K562 (cell line): Measurements from ENCODE around the gene DIAPH1. TPM values are rescaled to one million over a fixed set of nuclear protein-coding genes. Genes with fewer than 3 reads are reported as not detected.
A peak's percentile ranks its signal among the peaks of the same experiment; 100 is the strongest.

Experiments
- ESRRB ChIP-seq: fragments of 250-450 bp; sonication (Bioruptor Pico); IDR thresholded peaks from 2 replicates; pipeline ENCODE4 v1.5.0; 2020; ENCODE audit warnings: mild to moderate bottlenecking, moderate library complexity, borderline replicate concordance
- EZH2 ChIP-seq: IDR thresholded peaks from 2 replicates; pipeline ENCODE4 v1.6.1; 2012; ENCODE audit warnings: low read depth, mild to moderate bottlenecking, inconsistent platforms, low read length, borderline replicate concordance
- FUS ChIP-seq: fragments of 200-400 bp; formaldehyde crosslinking; optimal IDR thresholded peaks from 2 replicates; pipeline ENCODE3; 2017; ENCODE audit warnings: low read depth, low read length
- HLTF ChIP-seq: fragments of 450-650 bp; IDR thresholded peaks from 2 replicates; pipeline ENCODE4 v1.6.1; 2016
- KLF13 ChIP-seq: fragments of 450-650 bp; IDR thresholded peaks from 2 replicates; pipeline ENCODE4 v1.6.1; 2016; ENCODE audit warnings: missing genetic modification characterization, low read depth, mild to moderate bottlenecking, missing compliant biosample characterization, moderate library complexity, borderline replicate concordance
- MEIS2 ChIP-seq: fragments of 450-650 bp; IDR thresholded peaks from 2 replicates; pipeline ENCODE4 v1.6.1; 2014; ENCODE audit warnings: mild to moderate bottlenecking; ENCODE audit not compliant: partially characterized antibody
- NR2C1 ChIP-seq, 2 experiments: fragments of 450-650 bp; IDR thresholded peaks; 2 replicates each; pipeline ENCODE4 v1.6.1; 2017; ENCODE audit warnings: mild to moderate bottlenecking in 2 of 2, antibody characterized with exemption in 1 of 2, inconsistent platforms in 1 of 2, missing compliant biosample characterization in 1 of 2, missing genetic modification characterization in 1 of 2
- XRCC4 ChIP-seq: IDR thresholded peaks from one replicate; pipeline ENCODE4 v1.6.1; 2011; ENCODE audit not compliant: insufficient read depth, insufficient read length; ENCODE audit errors: extremely low read depth
- ZKSCAN1 ChIP-seq: fragments of 150-350 bp; IDR thresholded peaks from 2 replicates; pipeline ENCODE4 v1.6.1; 2016; ENCODE audit warnings: low read depth, low read length
- polyA plus RNA-seq, 8 experiments: library from polyadenylated mRNA; depleted of rRNA in 4 of 8; stranded (reverse) in 5 of 8; unstranded in 3 of 8; fragments of >200 nt; fragmentation: Nextera tagmentation in 2 of 8; fragmentation: Illumina TruSeq in 1 of 8; extraction: Ambion mirVana in 2 of 8; extraction: Trizol in 1 of 8; gene quantifications; 2 replicates each; pipeline versions ENCODE4 v1.2.1 to v1.2.3, GENCODE V29; 2011 to 2014; ENCODE audit warnings: inconsistent platforms in 1 of 8, missing spikeins in 1 of 8
- total RNA-seq, 7 experiments: library from RNA; depleted of rRNA in 6 of 7; stranded (reverse); fragments of >200 nt in 6 of 7; fragmentation: Illumina TruSeq in 2 of 7; extraction: Trizol in 2 of 7; gene quantifications; 2 replicates each; pipeline versions ENCODE4 v1.2.1 to v1.2.3, GENCODE V29; 2011 to 2021; ENCODE audit warnings: low replicate concordance in 1 of 7
- TF ChIP-seq, protein P1 (sequence below), 2 experiments: fragments of 450-650 bp; IDR thresholded peaks; 2 replicates each; pipeline ENCODE4 v1.6.1; 2018; ENCODE audit warnings: mild to moderate bottlenecking in 2 of 2, low read depth in 1 of 2; ENCODE audit not compliant: partially characterized antibody in 2 of 2
- TF ChIP-seq, protein P2 (sequence below): sonication (generic); formaldehyde crosslinking; IDR thresholded peaks from 2 replicates; pipeline ENCODE4 v1.8.0; 2022; ENCODE audit warnings: mild to moderate bottlenecking, missing genetic modification reagents, borderline replicate concordance
- TF ChIP-seq, protein P3 (sequence below), 3 experiments: IDR thresholded peaks in 2 of 3; conservative IDR thresholded peaks in 1 of 3; 2 replicates each; pipeline ENCODE4 v1.5.1; 2011 to 2012; ENCODE audit warnings: low read length in 3 of 3, mild to moderate bottlenecking in 3 of 3, control low read depth in 2 of 3, improper control_type of control experiment in 1 of 3, inconsistent platforms in 1 of 3, low read depth in 1 of 3, mixed read lengths in 1 of 3, moderate library complexity in 1 of 3; ENCODE audit not compliant: insufficient read depth in 2 of 3
- TF ChIP-seq, protein P4 (sequence below), 3 experiments: fragments of 200-800 bp in 1 of 3; fragments of 250-450 bp in 1 of 3; fragments of 450-650 bp in 1 of 3; sonication (Bioruptor Pico) in 1 of 3; sonication (Bioruptor generic) in 1 of 3; formaldehyde crosslinking in 1 of 3; IDR thresholded peaks; 2 replicates each; pipeline versions ENCODE4 v1.6.1 to v1.8.0; 2016 to 2022; ENCODE audit warnings: mild to moderate bottlenecking in 2 of 3, missing genetic modification characterization in 2 of 3, missing compliant biosample characterization in 1 of 3, moderate library complexity in 1 of 3

The DIAPH1 gene
- total and polyA plus RNA-seq, 9 of the 15 experiments (the other 6 are each of a cell fraction or from before 2014, with no cell fraction given) = 60.8 to 328 (median 97.8) TPM

DNA sequence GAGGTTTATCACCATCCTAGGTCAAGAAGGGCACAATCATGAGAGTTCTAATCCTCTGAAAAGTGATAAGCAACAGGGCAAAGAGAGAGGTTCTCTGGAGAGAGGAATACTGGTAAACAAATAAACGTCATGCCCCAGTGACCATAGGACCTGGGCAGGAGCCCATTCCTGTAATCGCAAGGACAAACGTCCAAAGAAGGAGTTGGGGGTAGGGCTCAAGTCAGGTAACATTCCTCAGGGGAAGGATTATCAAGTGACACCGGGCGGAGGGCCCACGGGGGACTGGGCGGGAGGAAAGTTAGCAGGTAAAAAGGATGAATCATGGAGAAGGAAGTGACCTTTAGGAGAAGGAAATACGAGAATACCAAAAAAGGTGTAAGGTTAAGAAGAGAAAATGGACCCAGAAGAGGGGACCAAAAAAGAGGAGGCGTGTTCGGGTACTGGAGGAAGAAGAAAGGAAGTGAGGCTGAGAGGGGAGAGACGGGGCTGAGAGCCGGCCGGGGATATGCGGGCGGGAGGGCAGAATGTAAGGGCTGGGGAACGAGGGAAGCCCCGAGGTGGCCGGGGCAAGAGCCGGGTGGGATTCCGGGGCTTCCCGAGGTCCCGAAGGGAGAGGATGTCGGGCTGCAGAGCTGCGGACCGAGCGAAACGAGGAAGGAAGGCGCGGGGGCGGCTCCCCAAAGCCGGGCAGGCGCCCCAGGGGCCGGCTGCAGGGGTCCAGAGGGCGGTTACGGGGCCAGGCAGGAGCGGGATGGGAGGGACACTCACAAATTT, 583 bp downstream of the DIAPH1 start (continued):
- TF ChIP-seq, protein P1, sequence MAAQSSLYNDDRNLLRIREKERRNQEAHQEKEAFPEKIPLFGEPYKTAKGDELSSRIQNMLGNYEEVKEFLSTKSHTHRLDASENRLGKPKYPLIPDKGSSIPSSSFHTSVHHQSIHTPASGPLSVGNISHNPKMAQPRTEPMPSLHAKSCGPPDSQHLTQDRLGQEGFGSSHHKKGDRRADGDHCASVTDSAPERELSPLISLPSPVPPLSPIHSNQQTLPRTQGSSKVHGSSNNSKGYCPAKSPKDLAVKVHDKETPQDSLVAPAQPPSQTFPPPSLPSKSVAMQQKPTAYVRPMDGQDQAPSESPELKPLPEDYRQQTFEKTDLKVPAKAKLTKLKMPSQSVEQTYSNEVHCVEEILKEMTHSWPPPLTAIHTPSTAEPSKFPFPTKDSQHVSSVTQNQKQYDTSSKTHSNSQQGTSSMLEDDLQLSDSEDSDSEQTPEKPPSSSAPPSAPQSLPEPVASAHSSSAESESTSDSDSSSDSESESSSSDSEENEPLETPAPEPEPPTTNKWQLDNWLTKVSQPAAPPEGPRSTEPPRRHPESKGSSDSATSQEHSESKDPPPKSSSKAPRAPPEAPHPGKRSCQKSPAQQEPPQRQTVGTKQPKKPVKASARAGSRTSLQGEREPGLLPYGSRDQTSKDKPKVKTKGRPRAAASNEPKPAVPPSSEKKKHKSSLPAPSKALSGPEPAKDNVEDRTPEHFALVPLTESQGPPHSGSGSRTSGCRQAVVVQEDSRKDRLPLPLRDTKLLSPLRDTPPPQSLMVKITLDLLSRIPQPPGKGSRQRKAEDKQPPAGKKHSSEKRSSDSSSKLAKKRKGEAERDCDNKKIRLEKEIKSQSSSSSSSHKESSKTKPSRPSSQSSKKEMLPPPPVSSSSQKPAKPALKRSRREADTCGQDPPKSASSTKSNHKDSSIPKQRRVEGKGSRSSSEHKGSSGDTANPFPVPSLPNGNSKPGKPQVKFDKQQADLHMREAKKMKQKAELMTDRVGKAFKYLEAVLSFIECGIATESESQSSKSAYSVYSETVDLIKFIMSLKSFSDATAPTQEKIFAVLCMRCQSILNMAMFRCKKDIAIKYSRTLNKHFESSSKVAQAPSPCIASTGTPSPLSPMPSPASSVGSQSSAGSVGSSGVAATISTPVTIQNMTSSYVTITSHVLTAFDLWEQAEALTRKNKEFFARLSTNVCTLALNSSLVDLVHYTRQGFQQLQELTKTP (IDR thresholded peaks at IDR 0.05; ENCODE audit: low read depth in 1 of 2, partially characterized antibody in 2 of 2) = peak; percentile 28 to 71
- TF ChIP-seq XRCC4 (no peak), EZH2 (no peak), ESRRB (CRISPR knock-in tag) (no peak), HLTF (no peak), FUS (no peak), ZKSCAN1 (no peak), NR2C1 (IDR thresholded peaks at IDR 0.05) (peak; percentile 64), NR2C1 (tag; IDR thresholded peaks at IDR 0.05) (peak; percentile 45; the same call in 1 of the 2 replicates), KLF13 (tag) (no peak), MEIS2 (no peak)
- TF ChIP-seq, protein P2, sequence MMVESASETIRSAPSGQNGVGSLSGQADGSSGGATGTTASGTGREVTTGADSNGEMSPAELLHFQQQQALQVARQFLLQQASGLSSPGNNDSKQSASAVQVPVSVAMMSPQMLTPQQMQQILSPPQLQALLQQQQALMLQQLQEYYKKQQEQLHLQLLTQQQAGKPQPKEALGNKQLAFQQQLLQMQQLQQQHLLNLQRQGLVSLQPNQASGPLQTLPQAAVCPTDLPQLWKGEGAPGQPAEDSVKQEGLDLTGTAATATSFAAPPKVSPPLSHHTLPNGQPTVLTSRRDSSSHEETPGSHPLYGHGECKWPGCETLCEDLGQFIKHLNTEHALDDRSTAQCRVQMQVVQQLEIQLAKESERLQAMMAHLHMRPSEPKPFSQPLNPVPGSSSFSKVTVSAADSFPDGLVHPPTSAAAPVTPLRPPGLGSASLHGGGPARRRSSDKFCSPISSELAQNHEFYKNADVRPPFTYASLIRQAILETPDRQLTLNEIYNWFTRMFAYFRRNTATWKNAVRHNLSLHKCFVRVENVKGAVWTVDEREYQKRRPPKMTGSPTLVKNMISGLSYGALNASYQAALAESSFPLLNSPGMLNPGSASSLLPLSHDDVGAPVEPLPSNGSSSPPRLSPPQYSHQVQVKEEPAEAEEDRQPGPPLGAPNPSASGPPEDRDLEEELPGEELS = no peak
- TF ChIP-seq, protein P3, sequence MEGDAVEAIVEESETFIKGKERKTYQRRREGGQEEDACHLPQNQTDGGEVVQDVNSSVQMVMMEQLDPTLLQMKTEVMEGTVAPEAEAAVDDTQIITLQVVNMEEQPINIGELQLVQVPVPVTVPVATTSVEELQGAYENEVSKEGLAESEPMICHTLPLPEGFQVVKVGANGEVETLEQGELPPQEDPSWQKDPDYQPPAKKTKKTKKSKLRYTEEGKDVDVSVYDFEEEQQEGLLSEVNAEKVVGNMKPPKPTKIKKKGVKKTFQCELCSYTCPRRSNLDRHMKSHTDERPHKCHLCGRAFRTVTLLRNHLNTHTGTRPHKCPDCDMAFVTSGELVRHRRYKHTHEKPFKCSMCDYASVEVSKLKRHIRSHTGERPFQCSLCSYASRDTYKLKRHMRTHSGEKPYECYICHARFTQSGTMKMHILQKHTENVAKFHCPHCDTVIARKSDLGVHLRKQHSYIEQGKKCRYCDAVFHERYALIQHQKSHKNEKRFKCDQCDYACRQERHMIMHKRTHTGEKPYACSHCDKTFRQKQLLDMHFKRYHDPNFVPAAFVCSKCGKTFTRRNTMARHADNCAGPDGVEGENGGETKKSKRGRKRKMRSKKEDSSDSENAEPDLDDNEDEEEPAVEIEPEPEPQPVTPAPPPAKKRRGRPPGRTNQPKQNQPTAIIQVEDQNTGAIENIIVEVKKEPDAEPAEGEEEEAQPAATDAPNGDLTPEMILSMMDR (IDR thresholded peaks at IDR 0.05 in 2 of 3, conservative IDR thresholded peaks at IDR 0.05 in 1 of 3; ENCODE audit: insufficient read depth in 2 of 3, low read depth in 1 of 3, low read length in 3 of 3) = no peak
- TF ChIP-seq, protein P4, sequence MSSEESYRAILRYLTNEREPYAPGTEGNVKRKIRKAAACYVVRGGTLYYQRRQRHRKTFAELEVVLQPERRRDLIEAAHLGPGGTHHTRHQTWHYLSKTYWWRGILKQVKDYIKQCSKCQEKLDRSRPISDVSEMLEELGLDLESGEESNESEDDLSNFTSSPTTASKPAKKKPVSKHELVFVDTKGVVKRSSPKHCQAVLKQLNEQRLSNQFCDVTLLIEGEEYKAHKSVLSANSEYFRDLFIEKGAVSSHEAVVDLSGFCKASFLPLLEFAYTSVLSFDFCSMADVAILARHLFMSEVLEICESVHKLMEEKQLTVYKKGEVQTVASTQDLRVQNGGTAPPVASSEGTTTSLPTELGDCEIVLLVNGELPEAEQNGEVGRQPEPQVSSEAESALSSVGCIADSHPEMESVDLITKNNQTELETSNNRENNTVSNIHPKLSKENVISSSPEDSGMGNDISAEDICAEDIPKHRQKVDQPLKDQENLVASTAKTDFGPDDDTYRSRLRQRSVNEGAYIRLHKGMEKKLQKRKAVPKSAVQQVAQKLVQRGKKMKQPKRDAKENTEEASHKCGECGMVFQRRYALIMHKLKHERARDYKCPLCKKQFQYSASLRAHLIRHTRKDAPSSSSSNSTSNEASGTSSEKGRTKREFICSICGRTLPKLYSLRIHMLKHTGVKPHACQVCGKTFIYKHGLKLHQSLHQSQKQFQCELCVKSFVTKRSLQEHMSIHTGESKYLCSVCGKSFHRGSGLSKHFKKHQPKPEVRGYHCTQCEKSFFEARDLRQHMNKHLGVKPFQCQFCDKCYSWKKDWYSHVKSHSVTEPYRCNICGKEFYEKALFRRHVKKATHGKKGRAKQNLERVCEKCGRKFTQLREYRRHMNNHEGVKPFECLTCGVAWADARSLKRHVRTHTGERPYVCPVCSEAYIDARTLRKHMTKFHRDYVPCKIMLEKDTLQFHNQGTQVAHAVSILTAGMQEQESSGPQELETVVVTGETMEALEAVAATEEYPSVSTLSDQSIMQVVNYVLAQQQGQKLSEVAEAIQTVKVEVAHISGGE (CRISPR knock-in tag; IDR thresholded peaks at IDR 0.05) = peak; percentile 71 to 98 (median 95)
